GM12875 (cell line): ENCODE data around the gene ZNF366.
"Not testable (repeated sequence)": the region's sequence is repeated elsewhere in the genome, so short reads cannot be mapped to it uniquely, and the experiment has no call there.

ENCODE experiments used
- H3K4me3 ChIP-seq: one replicate; pipeline ENCODE4 v1.5.1; 2011; ENCODE audit warnings: low read depth, low read length, control low read depth
- CTCF ChIP-seq: IDR thresholded peaks from 2 replicates; pipeline ENCODE4 v1.5.1; 2011; ENCODE audit warnings: low read depth, mild to moderate bottlenecking, control low read depth, inconsistent platforms, low read length, moderate library complexity, borderline replicate concordance; ENCODE audit not compliant: insufficient read depth

ZNF366 gene

GRCh38 chr5:72412283-72413055 is 94.7 kb downstream of the ZNF366 start:
- TF ChIP-seq CTCF = peak; percentile 19; the same call in 1 of the 2 replicates
- H3K4me3 ChIP-seq = no peak overlapping the region

DNA sequence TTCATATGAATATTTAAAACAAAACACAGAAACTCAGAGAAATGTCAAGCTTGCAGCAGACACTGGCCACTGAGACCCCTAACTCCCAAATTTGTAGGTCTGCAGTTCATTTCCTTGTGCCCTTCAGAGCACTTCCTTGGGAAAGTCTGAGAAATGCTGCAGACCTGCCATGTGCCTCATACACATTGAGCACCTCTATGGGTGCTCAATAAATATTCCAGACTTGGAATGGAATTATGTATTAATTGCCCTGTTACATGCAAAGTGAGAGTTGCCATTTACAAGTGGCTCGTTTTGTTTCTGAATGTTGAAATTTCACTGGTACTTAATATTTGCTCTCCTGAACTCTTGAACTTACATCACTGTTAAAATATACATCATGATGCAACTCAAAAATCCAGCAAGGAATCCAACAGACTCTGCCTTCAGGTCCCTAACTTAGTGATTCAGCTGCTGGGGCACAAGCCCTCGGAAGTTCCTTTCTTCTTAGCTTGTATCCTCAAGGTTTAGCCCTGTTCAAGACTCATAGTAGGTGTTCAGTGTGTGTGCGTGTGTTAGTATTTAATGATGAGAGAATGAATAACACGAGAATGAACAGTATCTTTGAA is 96.4 kb downstream of the ZNF366 start:
- no peak for TF ChIP-seq CTCF
- no peak overlapping the region for H3K4me3 ChIP-seq

- TF ChIP-seq CTCF = no peak
- H3K4me3 ChIP-seq = no peak overlapping the region
These were observed 98.6 kb downstream of the ZNF366 start for GRCh38 chr5:72408603-72409002.

DNA sequence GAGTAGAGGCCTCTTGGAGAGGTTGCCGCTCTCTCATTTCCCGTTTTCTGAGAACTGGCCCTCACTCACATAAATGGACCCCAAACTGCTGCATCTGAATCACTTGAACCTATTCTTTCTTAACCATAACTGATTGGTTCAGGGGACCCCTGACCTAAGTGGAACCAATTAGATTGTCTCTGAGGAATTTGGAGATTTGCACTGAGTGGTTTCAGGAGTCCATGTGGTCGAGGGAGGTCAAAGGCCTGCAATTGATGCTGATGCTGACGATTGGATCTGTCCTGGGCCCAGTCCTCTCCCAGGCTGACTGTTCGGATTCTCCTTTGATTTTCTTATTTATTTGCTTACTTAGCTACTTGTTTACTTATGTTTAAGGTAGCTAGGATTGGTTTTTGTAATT is 99.1 kb downstream of the ZNF366 start:
- no peak overlapping the region for H3K4me3 ChIP-seq

GRCh38 chr5:72407541-72407940 is 99.7 kb downstream of the ZNF366 start:
- H3K4me3 ChIP-seq = no peak overlapping the region
- TF ChIP-seq CTCF = no peak

More for the DNA sequence above, 99.1 kb downstream of the ZNF366 start:
- no peak for TF ChIP-seq CTCF

GRCh38 chr5:72407078-72407477 is 100.1 kb downstream of the ZNF366 start:
- no peak overlapping the region for H3K4me3 ChIP-seq
- no peak for TF ChIP-seq CTCF

- not testable (repeated sequence) for H3K4me3 ChIP-seq
These were observed 102.4 kb downstream of the ZNF366 start for GRCh38 chr5:72404771-72405170.
